Fibroblast of pulmonary artery (primary cell): ENCODE results near the gene FCRL3.
"Not testable (repeated sequence)": the region's sequence is repeated elsewhere in the genome, so short reads cannot be mapped to it uniquely, and the experiment has no call there.

Experiments
- DNase-seq: peaks from one replicate; pipeline ENCODE4 v3.0.0-alpha.2; 2010; ENCODE audit warnings: low read depth
- H3K4me3 ChIP-seq: replicated peaks from 2 replicates; pipeline ENCODE4 v1.5.1; 2011; ENCODE audit warnings: low read depth, mild to moderate bottlenecking, control low read depth, low read length, moderate library complexity
- CTCF ChIP-seq: IDR thresholded peaks from 2 replicates; pipeline ENCODE4 v1.5.1; 2011; ENCODE audit warnings: mild to moderate bottlenecking, control low read depth, low read length, inconsistent platforms; ENCODE audit errors: missing control alignments

Gene FCRL3

GRCh38 chr1:157700732-157701131 is at the start of gene FCRL3:
Gene FCRL3, minus strand, starts transcription at chr1:157700769. Its CDS starts 280 bp downstream, at chr1:157700489.
- no peak for DNase-seq
- no peak for TF ChIP-seq CTCF
- H3K4me3 ChIP-seq = no peak within 1 kb of the TSS

GRCh38 chr1:157748262-157748817 is 47.8 kb upstream of the FCRL3 start:
- H3K4me3 ChIP-seq = no peak overlapping the region
- no peak for DNase-seq
- TF ChIP-seq CTCF = no peak

- no peak for DNase-seq
- H3K4me3 ChIP-seq = no peak overlapping the region
- no peak for TF ChIP-seq CTCF
These were observed 38.8 kb upstream of the FCRL3 start for GRCh38 chr1:157739229-157739901.

- H3K4me3 ChIP-seq, DNase-seq: not testable (repeated sequence)
These were observed 35.4 kb upstream of the FCRL3 start for GRCh38 chr1:157735991-157736390.

- no peak for DNase-seq
- no peak overlapping the region for H3K4me3 ChIP-seq
- TF ChIP-seq CTCF = no peak
These were observed 33.8 kb upstream of the FCRL3 start for GRCh38 chr1:157734321-157734720.

- no peak overlapping the region for H3K4me3 ChIP-seq
- no peak for DNase-seq
- no peak for TF ChIP-seq CTCF
These were observed 32.2 kb upstream of the FCRL3 start for GRCh38 chr1:157732755-157733154.

- no peak for DNase-seq
These were observed 24.6 kb upstream of the FCRL3 start for GRCh38 chr1:157725221-157725577.

More at GRCh38 chr1:157725221-157725577, 24.6 kb upstream of the FCRL3 start:
- H3K4me3 ChIP-seq = no peak overlapping the region
- TF ChIP-seq CTCF = no peak
